Neural cell (in vitro differentiated cells): Measurements from ENCODE around the gene UTP3.

Experiments
- CTCF ChIP-seq: fragments of 450-650 bp; IDR thresholded peaks from 2 replicates; pipeline ENCODE4 v1.5.1; 2014; ENCODE audit warnings: antibody characterized with exemption, mild to moderate bottlenecking, moderate library complexity; ENCODE audit not compliant: poor library complexity, severe bottlenecking
- EP300 ChIP-seq: fragments of 450-650 bp; conservative IDR thresholded peaks from 2 replicates; pipeline ENCODE4 v1.6.1; 2014; ENCODE audit warnings: antibody characterized with exemption, mild to moderate bottlenecking, moderate library complexity; ENCODE audit not compliant: poor library complexity, severe bottlenecking

- no peak for TF ChIP-seq EP300
- no peak for TF ChIP-seq CTCF
These were observed 51.4 kb downstream of the UTP3 start for GRCh38 chr4:70739496-70740337.
